Stimulated activated naive CD8-positive, alpha-beta T cell treated with anti-CD3 and anti-CD28 coated beads, Interleukin-15, amount 100 ng/mL, for 72 hours (primary cell): ENCODE results near the gene FMNL2.
A peak's percentile ranks its signal among the peaks of the same experiment; 100 is the strongest.

Experiments
- ATAC-seq: fragments of 150-1000 bp; cut with Tn5 transposase; 2 replicates; pipeline ENCODE4 v1.10.0; 2021; ENCODE audit warnings: mild to moderate bottlenecking, moderate library complexity
- DNase-seq, 2 donors: peaks; one replicate each; pipeline ENCODE4 v3.0.0; 2021 to 2022
- H3K27ac Mint-ChIP-seq, 2 donors: one replicate each; pipeline ENCODE4 v1.8.0; 2022; ENCODE audit warnings: mild to moderate bottlenecking in 2 of 2, mixed read lengths in 2 of 2, moderate library complexity in 2 of 2
- H3K27me3 Mint-ChIP-seq: one replicate; pipeline ENCODE4 v1.8.0; 2022; ENCODE audit warnings: mixed read lengths
- H3K4me1 Mint-ChIP-seq: one replicate; pipeline ENCODE4 v1.8.0; 2022; ENCODE audit warnings: mild to moderate bottlenecking, mixed read lengths
- H3K4me3 Mint-ChIP-seq, 2 donors: one replicate each; pipeline ENCODE4 v1.8.0; 2022; ENCODE audit warnings: mild to moderate bottlenecking in 2 of 2, mixed read lengths in 2 of 2, moderate library complexity in 1 of 2
- H3K9me3 Mint-ChIP-seq, 2 donors: one replicate each; pipeline ENCODE4 v1.8.0; 2022; ENCODE audit warnings: mixed read lengths in 2 of 2

The FMNL2 gene

GRCh38 chr2:152450176-152450575, 115.2 kb downstream of the FMNL2 start:
- ATAC-seq (no peak), DNase-seq (no peak)
- Mint-ChIP-seq H3K4me1 (no peaks in the 10 kb centered on the region), H3K27ac (no peak overlapping the region), H3K9me3 (no peaks in the 10 kb centered on the region), H3K27me3 (peaks cover 6% of the 10 kb centered on the region), H3K4me3 (no peak overlapping the region)

DNA sequence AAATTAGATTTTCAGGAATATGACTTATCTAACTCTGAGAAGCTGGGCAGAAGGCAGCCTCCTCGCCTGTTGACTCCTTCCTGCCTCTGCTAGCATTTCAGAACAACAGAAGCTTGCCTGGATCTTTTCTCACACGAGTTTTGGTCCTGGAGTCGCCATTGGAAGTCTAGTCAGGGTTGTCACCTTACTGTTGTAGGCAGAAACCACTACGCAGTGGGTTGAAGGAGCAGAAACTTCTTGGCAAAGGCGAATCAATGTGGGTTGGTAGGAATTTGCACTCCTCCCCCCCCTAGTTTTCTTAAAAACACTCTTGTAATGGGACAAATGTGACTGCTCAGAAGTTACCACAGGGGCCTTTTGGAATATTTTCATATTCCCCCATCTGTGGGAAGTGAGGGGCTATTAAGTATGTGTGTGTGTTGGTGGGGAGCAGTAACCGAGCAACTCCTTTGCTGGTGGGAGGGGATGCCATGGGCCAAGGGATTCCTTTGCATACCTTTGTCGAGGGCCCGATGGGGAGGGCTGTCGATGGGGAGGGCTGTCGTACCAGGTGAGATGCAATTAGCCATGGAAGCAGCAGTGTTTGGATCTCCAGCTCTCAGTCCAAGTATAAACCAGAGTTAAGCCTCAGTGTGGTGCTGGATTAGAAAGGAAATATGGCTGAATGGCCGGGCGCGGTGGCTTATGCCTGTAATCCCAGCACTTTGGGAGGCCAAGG, 117.4 kb downstream of the FMNL2 start:
- no peak for ATAC-seq
- Mint-ChIP-seq H3K27ac (no peak overlapping the region), H3K9me3 (no peaks in the 10 kb centered on the region), H3K4me1 (no peaks in the 10 kb centered on the region), H3K27me3 (peaks cover 6% of the 10 kb centered on the region), H3K4me3 (no peak overlapping the region)
- DNase-seq = no peak

DNA sequence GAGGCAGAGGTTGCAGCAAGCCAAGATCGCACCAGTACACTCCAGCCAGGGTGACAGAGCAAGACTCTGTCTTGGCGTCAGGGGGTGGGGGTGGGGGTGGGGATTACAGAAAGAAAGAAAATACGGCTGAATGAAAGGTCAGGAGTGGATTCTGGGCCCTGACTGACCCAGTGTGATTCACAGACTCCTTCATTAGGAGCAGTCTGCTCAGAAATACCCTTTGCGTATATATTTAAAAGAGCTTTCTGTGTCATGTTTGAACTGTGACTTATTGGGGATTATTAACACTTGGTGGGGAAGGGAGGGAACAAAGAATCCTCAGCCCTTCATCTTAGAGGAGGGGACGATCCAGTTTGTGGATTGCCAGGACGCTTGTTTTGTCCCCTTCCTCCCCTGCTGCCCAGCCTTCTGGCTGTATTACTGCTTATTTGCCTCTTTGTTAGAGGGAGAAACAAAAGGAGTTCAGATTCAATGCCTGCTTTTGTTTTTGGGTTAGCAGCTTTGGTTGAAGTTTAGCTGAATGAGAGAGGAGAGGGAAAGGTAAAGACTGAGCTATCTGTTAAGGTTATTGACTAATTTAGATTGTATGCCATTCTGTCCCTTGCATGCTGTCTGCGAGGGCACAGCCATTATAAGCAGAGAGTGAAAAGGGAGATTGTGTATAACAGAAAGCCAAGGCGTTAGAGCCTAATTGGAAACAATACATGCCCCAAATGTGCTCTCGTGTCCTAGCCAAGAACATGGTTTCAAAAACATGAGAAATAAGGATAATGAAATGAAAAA, 118.3 kb downstream of the FMNL2 start:
- Mint-ChIP-seq H3K27me3 (peaks cover 6% of the 10 kb centered on the region), H3K4me3 (no peak overlapping the region), H3K9me3 (no peaks in the 10 kb centered on the region), H3K4me1 (no peaks in the 10 kb centered on the region), H3K27ac (peak overlapping the region in 1 of 2 donors; percentile 13)
- no peak for ATAC-seq
- DNase-seq = no peak

DNA sequence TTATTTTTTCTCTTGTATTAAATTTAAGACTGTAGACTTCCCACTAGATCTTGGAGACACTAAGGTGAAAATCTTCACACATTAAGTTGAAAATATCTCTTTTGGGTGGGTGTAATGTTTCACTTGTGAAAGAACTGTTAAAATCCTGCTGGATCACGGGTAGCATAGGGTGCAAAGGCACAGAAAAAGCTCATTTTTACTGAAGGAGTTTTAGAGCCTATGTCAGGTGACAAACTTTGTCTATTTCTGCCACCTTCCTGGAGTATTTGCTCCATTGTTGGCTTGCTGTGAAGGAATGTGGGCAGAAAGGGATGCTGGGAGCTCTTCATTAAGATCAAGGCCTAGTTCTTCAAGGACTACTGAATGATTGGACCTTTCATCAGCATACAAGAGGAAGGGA, 119.4 kb downstream of the FMNL2 start:
- ATAC-seq = no peak
- H3K9me3 Mint-ChIP-seq = no peaks in the 10 kb centered on the region
- DNase-seq = no peak
- peaks cover 6% of the 10 kb centered on the region for H3K27me3 Mint-ChIP-seq
- H3K4me1 Mint-ChIP-seq = no peaks in the 10 kb centered on the region
- H3K27ac Mint-ChIP-seq = peak overlapping the region in 1 of 2 donors; percentile 20
- H3K4me3 Mint-ChIP-seq = no peak overlapping the region

GRCh38 chr2:152454960-152455359, 120.0 kb downstream of the FMNL2 start:
- H3K4me3 Mint-ChIP-seq = no peak overlapping the region
- H3K27me3 Mint-ChIP-seq = peaks cover 6% of the 10 kb centered on the region
- ATAC-seq (no peak), DNase-seq (no peak)
- H3K27ac Mint-ChIP-seq = peak overlapping the region in 1 of 2 donors; percentile 74
- H3K4me1 Mint-ChIP-seq = no peaks in the 10 kb centered on the region
- H3K9me3 Mint-ChIP-seq = no peaks in the 10 kb centered on the region

DNA sequence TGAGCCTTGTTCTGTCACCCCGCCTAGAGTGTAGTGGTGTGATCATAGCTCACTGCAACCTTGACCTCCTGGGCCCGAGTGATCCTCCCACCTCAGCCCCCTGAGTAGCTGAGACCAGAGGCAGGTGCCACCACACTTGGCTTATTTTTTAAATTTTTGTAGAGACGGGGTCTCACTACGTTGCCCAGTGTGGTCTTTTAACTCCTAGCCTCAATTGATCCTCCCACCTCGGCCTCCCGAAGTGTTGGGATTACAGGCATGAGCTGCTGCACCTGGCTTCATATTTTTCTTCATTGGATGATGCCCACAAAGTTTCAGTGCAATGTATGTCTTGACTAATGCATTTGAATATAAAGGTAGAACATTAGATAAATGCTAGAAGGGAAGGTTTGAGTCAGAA, 120.8 kb downstream of the FMNL2 start:
- DNase-seq (no peak), ATAC-seq (no peak)
- Mint-ChIP-seq H3K27ac (no peak overlapping the region), H3K27me3 (peaks cover 6% of the 10 kb centered on the region), H3K9me3 (no peaks in the 10 kb centered on the region), H3K4me3 (no peak overlapping the region), H3K4me1 (no peaks in the 10 kb centered on the region)

DNA sequence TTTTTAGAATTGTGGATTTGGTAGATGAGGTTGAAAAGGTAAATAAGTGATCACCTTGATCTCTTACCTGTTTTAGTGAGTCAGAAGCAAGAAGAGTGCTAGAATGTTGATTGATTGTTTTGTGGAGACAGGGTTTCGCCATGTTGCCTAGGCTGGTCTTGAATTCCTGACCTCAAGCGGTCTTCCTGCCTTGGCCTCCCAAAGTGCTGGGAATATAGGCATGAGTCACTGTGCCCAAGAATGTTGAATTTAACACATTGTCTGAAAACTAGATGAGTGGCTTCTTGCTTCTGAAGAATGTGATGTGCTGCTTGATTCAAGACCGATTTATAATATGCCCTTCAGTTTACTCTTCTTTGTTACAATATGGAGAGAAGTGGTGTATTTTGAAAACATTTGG, 121.3 kb downstream of the FMNL2 start:
- Mint-ChIP-seq H3K9me3 (no peaks in the 10 kb centered on the region), H3K4me3 (no peak overlapping the region), H3K4me1 (no peaks in the 10 kb centered on the region), H3K27ac (no peak overlapping the region), H3K27me3 (peaks cover 6% of the 10 kb centered on the region)
- ATAC-seq (no peak), DNase-seq (no peak)

DNA sequence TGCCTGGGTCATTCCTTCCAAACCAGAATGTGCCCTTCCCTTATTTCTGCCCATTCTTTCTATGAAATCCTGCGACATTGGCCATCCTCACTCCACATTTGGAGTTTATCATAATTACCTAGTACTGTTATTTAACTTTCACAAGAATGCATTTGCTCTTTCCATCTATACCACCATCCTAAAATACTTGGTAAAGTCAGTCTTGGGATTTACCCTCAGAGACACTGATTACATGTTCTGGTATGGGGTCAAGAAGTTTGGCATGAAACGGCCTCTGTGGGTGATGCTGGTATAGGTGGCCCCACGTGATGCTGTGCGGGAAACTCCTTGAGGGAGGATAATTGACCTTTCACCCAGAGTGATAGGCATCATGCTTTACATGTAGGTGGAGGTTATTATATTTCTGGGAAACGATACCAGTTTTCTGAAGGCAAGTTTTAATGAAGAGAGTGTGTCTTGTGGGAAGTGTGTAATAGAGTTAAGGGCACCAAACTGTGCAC, 123.5 kb downstream of the FMNL2 start:
- Mint-ChIP-seq H3K27ac (no peak overlapping the region), H3K9me3 (no peaks in the 10 kb centered on the region), H3K27me3 (peaks cover 6% of the 10 kb centered on the region), H3K4me1 (no peaks in the 10 kb centered on the region), H3K4me3 (no peak overlapping the region)
- ATAC-seq (no peak), DNase-seq (no peak)

GRCh38 chr2:152459091-152459490, 124.1 kb downstream of the FMNL2 start:
- DNase-seq (no peak), ATAC-seq (no peak)
- Mint-ChIP-seq H3K27ac (no peak overlapping the region), H3K27me3 (peaks cover 6% of the 10 kb centered on the region), H3K4me1 (no peaks in the 10 kb centered on the region), H3K9me3 (no peaks in the 10 kb centered on the region), H3K4me3 (no peak overlapping the region)

- Mint-ChIP-seq H3K27me3 (peaks cover 9% of the 10 kb centered on the region), H3K4me1 (no peaks in the 10 kb centered on the region), H3K4me3 (no peak overlapping the region), H3K9me3 (no peaks in the 10 kb centered on the region), H3K27ac (no peak overlapping the region)
- ATAC-seq = no peak
- no peak for DNase-seq
Measured at GRCh38 chr2:152460567-152460966, 125.6 kb downstream of the FMNL2 start.

- Mint-ChIP-seq H3K27ac (no peak overlapping the region), H3K27me3 (peaks cover 14% of the 10 kb centered on the region), H3K4me3 (no peak overlapping the region), H3K9me3 (no peaks in the 10 kb centered on the region), H3K4me1 (no peaks in the 10 kb centered on the region)
- DNase-seq (no peak), ATAC-seq (no peak)
Measured at GRCh38 chr2:152462120-152462519, 127.1 kb downstream of the FMNL2 start.

DNA sequence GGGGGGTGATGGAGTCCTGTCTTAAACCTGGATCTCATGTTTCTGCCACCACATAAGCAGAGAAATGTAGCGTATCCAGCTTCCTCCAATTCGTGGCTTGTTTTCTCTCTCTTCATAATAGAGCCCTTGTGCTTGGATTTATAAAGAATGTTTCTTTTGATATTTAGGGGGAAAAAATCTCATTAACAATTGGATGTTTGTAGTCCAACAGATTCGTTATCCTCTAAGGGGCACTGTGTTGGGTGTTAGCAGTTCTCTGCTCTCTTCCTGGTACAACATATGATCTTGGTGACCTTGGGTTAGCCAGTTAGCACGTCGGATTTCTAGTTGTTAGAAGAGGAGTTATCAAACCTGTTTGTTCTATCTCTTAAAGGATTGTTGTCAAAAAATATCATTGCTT, 127.8 kb downstream of the FMNL2 start:
- Mint-ChIP-seq H3K27ac (no peak overlapping the region), H3K27me3 (peaks cover 20% of the 10 kb centered on the region), H3K4me1 (no peaks in the 10 kb centered on the region), H3K9me3 (no peaks in the 10 kb centered on the region), H3K4me3 (no peak overlapping the region)
- DNase-seq = no peak
- ATAC-seq = no peak

DNA sequence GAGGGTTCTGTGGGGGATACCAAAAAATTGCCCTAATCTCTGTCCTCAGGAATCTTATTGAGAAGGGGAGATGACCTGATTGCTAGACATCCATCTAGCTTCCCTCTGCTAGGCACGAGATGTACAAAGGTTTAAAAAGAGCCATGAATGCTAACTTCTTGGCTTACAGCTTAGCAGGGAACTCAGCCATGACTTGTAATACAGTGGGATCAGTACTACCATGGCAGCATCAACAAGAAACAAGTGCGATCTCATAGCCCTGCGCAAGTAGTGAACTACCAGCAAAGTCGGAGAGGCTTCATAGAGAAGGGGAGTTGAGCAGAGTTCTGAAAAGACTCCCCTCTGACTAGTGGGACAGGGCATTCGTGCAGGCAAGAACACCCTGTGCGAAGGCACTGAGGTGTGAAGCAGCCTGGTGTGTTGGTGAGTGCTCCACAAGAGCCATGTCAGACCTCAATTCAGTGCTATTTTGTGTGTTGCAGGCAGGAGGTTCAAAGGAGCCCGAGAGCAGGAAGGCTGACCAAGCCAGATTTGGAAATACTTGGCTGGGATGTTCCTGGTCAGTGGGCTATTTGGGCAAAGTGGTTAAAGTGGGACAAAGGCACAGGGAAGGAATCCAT, 130.0 kb downstream of the FMNL2 start:
- H3K4me1 Mint-ChIP-seq = peaks cover 8% of the 10 kb centered on the region
- no peaks in the 10 kb centered on the region for H3K9me3 Mint-ChIP-seq

DNA sequence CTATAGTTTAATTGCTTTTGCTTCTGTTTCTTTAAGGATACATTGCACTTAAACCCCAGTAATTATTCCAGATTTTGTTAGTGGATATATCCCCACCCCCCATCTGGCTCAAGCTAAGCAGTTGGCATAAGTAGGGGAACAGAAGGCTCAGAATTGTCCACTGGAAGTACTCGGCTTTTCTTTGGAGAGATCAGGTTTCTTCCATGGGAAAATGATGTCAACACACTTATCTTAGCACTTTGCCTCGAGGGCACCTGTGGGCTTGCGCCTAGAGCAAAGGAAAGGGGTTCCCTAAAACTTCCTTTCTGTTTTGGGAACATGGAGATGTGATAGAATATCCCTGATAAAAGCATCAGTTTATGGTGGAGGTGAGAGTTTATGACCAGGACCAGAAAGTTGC, 130.6 kb downstream of the FMNL2 start:
- H3K9me3 Mint-ChIP-seq = no peaks in the 10 kb centered on the region
- ATAC-seq (no peak), DNase-seq (no peak)
- peaks cover 20% of the 10 kb centered on the region for H3K27me3 Mint-ChIP-seq
- H3K4me3 Mint-ChIP-seq = no peak overlapping the region
- peaks cover 8% of the 10 kb centered on the region for H3K4me1 Mint-ChIP-seq
- H3K27ac Mint-ChIP-seq = no peak overlapping the region

More for the DNA sequence above, 130.0 kb downstream of the FMNL2 start:
- H3K27me3 Mint-ChIP-seq = peaks cover 20% of the 10 kb centered on the region
- ATAC-seq = no peak
- DNase-seq = no peak
- no peak overlapping the region for H3K4me3 Mint-ChIP-seq
- peak overlapping the region in 1 of 2 donors; percentile 23 for H3K27ac Mint-ChIP-seq

GRCh38 chr2:152466041-152466440, 131.1 kb downstream of the FMNL2 start:
- no peak for DNase-seq
- Mint-ChIP-seq H3K4me1 (peaks cover 8% of the 10 kb centered on the region), H3K4me3 (no peak overlapping the region), H3K27ac (no peak overlapping the region), H3K27me3 (peaks cover 20% of the 10 kb centered on the region), H3K9me3 (no peaks in the 10 kb centered on the region)
- ATAC-seq = peak; percentile 38
